NB4 (cell line): ENCODE results near the gene IRX6.

Experiments used
- DNase-seq: peaks from one replicate; pipeline ENCODE4 v3.0.0; 2010; ENCODE audit warnings: low read depth
- H3K4me3 ChIP-seq: one replicate; pipeline ENCODE4 v1.5.1; 2011; ENCODE audit warnings: mild to moderate bottlenecking, low read depth, low read length, moderate library complexity
- CTCF ChIP-seq: IDR thresholded peaks from one replicate; pipeline ENCODE4 v1.5.1; 2012; ENCODE audit warnings: low read depth, low read length
- MAX ChIP-seq: IDR thresholded peaks from 2 replicates; pipeline ENCODE4 v1.6.1; 2011; ENCODE audit warnings: low read depth, low read length
- MYC ChIP-seq: IDR thresholded peaks from 2 replicates; pipeline ENCODE4 v1.6.1; 2011; ENCODE audit warnings: low read depth, low read length
- POLR2A ChIP-seq: IDR thresholded peaks from 2 replicates; pipeline ENCODE4 v1.6.1; 2011; ENCODE audit warnings: mild to moderate bottlenecking; ENCODE audit not compliant: insufficient read length; ENCODE audit errors: extremely low read depth

Gene IRX6

GRCh38 chr16:55279598-55279997, 44.4 kb upstream of the IRX6 start:
- TF ChIP-seq CTCF (no peak), MYC (no peak), POLR2A (no peak), MAX (no peak)
- no peak for DNase-seq
- H3K4me3 ChIP-seq: no peak overlapping the region

GRCh38 chr16:55280587-55280986, 43.4 kb upstream of the IRX6 start:
- no peak overlapping the region for H3K4me3 ChIP-seq
- no peak for DNase-seq
- TF ChIP-seq MAX: no peak
- no peak for TF ChIP-seq POLR2A
- TF ChIP-seq CTCF: no peak

- H3K4me3 ChIP-seq: no peak overlapping the region
- DNase-seq: no peak
- TF ChIP-seq MAX: no peak
- no peak for TF ChIP-seq POLR2A
- no peak for TF ChIP-seq CTCF
- no peak for TF ChIP-seq MYC
These were observed 41.6 kb upstream of the IRX6 start for GRCh38 chr16:55282441-55282840.

- TF ChIP-seq MYC (no peak), CTCF (no peak), MAX (no peak), POLR2A (no peak)
- no peak overlapping the region for H3K4me3 ChIP-seq
- DNase-seq: no peak
These were observed 39.9 kb upstream of the IRX6 start for GRCh38 chr16:55283812-55284717.

GRCh38 chr16:55284718-55285099, 39.3 kb upstream of the IRX6 start:
- TF ChIP-seq MYC: no peak
- no peak for TF ChIP-seq CTCF
- no peak for TF ChIP-seq POLR2A
- TF ChIP-seq MAX: no peak
- peak; percentile 25 for DNase-seq

GRCh38 chr16:55285586-55285985, 38.4 kb upstream of the IRX6 start:
- no peak overlapping the region for H3K4me3 ChIP-seq
- TF ChIP-seq CTCF (no peak), MAX (no peak), MYC (no peak), POLR2A (no peak)
- DNase-seq: no peak

More at GRCh38 chr16:55284718-55285099, 39.3 kb upstream of the IRX6 start:
- no peak overlapping the region for H3K4me3 ChIP-seq
